Measurements from ENCODE around the gene B4GALT6. TPM values are rescaled to one million over a fixed set of nuclear protein-coding genes. Genes with fewer than 3 reads are reported as not detected.
A peak's percentile ranks its signal among the peaks of the same experiment; 100 is the strongest.

The B4GALT6 gene
- polyA plus RNA-seq, 1 donor from 2014 or later = not detected

DNA sequence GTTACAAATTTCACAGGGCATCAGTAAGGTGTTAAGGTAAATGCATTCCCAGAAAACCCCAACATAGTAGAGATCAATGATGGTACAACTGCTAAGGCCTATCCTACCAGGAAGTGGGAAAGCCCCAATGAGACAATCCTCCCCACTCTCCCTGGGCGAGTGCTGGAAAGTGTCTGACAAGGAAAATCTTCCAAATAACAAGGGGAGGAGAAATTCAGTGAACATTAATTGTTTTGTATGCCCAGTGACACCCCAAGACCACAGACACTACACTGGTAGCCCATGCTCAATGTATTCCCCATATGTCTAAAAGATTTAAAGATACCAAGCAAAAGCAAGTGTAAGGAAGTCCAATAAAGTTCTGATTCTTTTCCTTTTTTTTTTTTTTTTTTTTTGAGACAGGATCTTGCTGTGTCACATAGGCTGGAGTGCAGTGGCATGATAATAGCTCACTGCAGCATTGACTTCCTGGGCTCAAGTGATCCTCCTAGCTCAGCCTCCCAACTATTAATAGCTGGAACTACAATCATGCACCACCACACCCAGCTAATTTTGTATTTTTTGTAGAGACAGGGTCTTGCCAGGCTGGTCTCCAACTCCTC lies 24.7 kb downstream of the B4GALT6 start:
- no peaks in the 10 kb centered on the region for H3K9me3 Mint-ChIP-seq
- H3K27me3 Mint-ChIP-seq = peaks cover 4% of the 10 kb centered on the region
- peaks cover 14 to 19% (median 17%) of the 10 kb centered on the region in 3 donors for H3K4me1 Mint-ChIP-seq
- no peak overlapping the region for H3K27ac Mint-ChIP-seq
- no peaks in the 10 kb centered on the region for H3K36me3 Mint-ChIP-seq
- no peak overlapping the region for H3K4me3 Mint-ChIP-seq

DNA sequence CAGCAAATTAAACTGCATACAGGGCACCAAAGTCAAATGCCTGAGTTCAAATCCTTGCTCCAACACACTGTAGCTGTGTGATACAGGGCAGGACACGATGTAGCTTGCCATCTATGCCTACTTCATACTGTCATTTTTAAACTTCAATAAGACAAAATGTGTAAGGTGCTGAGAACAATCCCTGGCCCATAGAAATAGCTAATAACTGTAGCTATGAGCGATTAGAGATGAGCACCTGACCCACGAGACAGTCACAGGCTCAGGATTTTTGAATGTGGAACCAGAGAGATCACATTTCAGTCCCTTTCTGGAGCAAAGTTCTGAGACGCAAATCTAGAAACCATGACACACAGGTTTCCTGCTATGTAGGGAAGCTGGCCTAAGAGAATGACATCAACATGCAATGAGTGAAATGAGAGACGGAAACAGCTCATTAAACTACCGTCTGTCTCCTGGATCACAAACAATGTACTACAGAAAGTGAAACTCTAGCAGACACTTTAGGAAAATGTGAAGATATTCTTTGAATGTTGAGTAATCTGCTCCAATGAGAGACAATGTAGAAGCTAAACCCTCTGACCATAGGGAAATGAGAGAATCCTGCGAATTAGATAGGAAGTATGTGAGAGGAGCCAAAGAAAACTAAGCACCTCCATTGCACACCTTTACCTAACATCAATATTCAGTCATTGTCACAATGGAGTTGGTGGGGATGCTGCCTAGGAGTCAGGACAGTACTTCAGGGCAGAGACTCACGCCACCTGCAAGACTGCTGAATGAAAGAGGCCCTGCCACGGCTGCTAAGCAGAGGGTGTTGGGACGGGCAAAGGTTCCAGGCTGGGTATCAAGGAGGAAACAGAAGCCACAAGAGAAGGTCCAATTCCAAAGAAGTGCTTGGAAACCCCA lies 25.5 kb downstream of the B4GALT6 start:
- Mint-ChIP-seq H3K9me3 (no peaks in the 10 kb centered on the region), H3K36me3 (no peaks in the 10 kb centered on the region), H3K27ac (peak overlapping the region in 1 of 3 donors; percentile 46), H3K4me1 (peaks cover 14 to 19% (median 17%) of the 10 kb centered on the region in 3 donors), H3K27me3 (peaks cover 4% of the 10 kb centered on the region), H3K4me3 (peak overlapping the region in 2 of 4 donors; percentile 34 to 81)

DNA sequence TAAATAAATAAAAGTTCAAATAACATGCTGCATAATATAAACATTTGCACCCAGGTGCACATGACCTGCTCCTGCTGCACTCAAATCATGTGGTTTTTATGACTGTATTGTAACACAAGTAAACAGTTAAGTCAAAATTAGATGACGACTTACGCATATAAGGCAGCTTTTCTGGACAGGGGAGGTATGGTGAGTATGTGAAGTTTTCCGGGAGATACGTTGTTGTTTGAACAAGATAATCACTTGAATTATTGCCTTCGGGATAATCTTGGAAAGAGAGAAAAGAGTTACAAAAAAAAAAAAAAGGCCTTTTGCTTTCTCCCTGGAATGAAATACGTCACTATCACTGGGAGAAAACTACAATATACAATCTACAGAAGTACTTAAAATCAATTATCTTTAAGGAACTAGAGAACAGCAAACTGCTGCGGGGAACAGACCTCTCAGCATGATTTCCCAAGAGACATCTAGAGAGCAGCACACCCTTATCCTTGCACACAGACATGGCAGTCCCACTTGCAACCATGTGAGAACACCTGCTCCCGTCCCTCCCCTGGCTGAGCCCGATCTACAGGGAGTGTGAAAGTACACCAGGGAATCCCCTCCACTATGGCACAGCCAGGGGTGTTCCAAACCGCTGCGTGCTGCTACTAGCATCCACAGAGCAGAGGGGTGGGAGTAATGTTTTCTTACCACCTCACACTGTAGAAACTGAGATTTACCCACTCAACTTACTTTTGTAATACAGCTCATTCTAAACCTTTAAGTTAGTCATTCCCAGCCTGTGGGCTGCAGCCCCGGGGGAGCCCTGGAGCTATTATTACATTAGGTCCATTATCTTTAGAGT lies 26.3 kb downstream of the B4GALT6 start:
- no peaks in the 10 kb centered on the region for H3K36me3 Mint-ChIP-seq
- H3K4me1 Mint-ChIP-seq = peaks cover 14 to 19% (median 17%) of the 10 kb centered on the region in 3 donors
- H3K27ac Mint-ChIP-seq = peak overlapping the region in 1 of 3 donors; percentile 46
- H3K4me3 Mint-ChIP-seq = peak overlapping the region in 3 of 4 donors; percentile 34 to 81 (median 41)
- no peaks in the 10 kb centered on the region for H3K9me3 Mint-ChIP-seq
- peaks cover 8% of the 10 kb centered on the region for H3K27me3 Mint-ChIP-seq

DNA sequence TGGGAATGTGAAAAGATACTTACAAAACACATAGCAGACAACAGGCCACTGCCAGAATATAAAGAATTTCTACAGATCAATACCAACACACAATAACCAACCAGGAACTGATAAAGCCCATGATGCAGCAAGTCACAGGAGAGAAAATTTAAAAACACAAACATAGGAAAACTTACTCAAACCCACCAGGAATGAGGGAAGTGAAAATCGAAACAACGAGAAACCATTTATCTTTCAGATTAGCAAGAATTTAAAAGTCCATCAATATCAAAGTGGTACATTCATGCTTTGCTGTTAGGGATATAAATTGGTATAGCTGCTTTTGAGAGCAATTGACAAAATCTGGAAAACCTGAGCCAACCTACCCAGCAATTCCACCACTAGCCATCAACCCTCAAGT lies 27.6 kb downstream of the B4GALT6 start:
- Mint-ChIP-seq H3K4me1 (peaks cover 14 to 19% (median 17%) of the 10 kb centered on the region in 3 donors), H3K27me3 (peaks cover 17% of the 10 kb centered on the region), H3K36me3 (no peaks in the 10 kb centered on the region), H3K27ac (no peak overlapping the region), H3K9me3 (no peaks in the 10 kb centered on the region), H3K4me3 (no peak overlapping the region)

DNA sequence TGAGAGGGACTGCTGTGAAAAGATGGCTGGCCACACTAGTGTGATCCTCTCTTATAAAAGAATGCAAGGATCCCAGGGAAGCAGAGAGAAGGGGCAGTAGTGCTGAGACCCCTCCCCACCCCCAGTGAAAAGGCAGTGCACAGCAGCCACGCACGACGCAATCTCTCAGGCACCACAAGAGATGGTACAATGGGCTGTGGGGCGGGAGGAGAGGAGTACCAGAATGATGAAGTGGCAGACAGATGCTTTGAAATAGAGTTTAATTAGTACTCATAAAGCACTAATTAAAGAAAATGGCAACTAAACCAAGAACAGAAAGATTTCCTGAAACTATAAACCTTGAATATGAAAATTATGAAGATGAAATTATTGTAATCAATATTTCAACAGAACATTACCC lies 29.0 kb downstream of the B4GALT6 start:
- no peaks in the 10 kb centered on the region for H3K9me3 Mint-ChIP-seq
- no peaks in the 10 kb centered on the region for H3K36me3 Mint-ChIP-seq
- H3K4me1 Mint-ChIP-seq = peaks cover 14 to 19% (median 17%) of the 10 kb centered on the region in 3 donors
- H3K4me3 Mint-ChIP-seq = no peak overlapping the region
- H3K27me3 Mint-ChIP-seq = peaks cover 20% of the 10 kb centered on the region
- H3K27ac Mint-ChIP-seq = no peak overlapping the region

DNA sequence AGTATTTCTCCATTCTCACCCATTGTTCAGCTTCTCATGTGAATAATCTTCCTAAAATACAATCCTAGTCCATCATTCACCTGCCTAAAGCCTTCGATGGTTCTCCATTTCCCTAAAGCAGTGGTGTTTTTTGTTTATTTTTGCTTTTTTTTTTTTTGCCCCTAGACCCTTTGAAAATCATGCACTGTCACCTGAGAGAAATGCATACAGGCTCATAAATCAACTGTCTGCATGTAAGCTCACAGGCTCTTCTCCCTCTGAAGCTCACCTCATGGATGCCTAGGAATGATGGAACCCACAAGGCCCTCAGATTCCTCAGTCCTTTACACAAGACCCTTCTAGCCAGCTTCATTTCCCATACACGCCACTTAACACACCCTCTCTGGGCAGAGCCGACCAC lies 31.5 kb downstream of the B4GALT6 start:
- Mint-ChIP-seq H3K9me3 (no peaks in the 10 kb centered on the region), H3K27me3 (peaks cover 17% of the 10 kb centered on the region), H3K36me3 (no peaks in the 10 kb centered on the region), H3K4me3 (no peak overlapping the region), H3K27ac (peak overlapping the region in 1 of 3 donors; percentile 44), H3K4me1 (peaks cover 2 to 7% (median 3%) of the 10 kb centered on the region in 3 donors)

DNA sequence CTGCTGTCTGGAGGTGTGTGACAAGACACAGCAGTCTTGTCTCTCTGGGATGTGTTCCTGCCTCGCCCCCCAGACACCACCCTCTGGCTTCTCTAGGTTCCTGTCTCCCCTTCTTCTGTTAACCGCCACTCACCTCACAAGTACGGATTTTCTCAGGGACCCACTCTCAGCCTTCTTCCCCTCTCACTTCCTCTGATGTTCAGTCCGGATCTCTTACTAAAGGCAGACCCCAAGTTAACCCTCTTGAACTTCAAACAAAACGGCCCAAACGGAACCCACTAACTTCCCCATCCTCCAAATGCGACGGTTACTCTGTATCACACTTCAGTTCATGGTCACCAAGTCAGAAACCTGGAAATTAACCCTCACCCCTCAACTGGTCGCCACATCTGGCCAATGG lies 32.0 kb downstream of the B4GALT6 start:
- Mint-ChIP-seq H3K27me3 (peaks cover 16% of the 10 kb centered on the region), H3K27ac (no peak overlapping the region), H3K4me1 (peaks cover 0 to 1% (median 0%) of the 10 kb centered on the region in 3 donors), H3K4me3 (no peak overlapping the region), H3K9me3 (no peaks in the 10 kb centered on the region), H3K36me3 (no peaks in the 10 kb centered on the region)

DNA sequence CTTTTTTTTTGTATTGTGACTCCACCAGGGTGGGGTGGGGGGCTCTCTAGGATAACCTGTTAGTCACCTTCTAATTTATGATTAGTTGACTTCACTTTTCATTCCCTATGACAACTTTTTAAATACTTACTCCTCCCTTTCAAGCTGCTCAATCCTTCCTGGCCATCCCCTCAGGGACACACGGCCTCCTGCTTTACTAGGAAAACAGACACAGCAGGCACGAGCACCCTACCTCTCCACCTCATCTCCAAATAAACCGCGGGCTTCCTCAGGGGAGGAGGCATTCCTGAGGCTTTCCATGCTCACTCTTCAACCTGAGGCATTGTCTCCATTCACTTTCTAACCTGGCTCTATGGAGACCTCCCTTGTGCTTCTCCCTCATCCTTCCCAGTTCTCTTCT lies 33.0 kb downstream of the B4GALT6 start:
- H3K27ac Mint-ChIP-seq = no peak overlapping the region
- no peaks in the 10 kb centered on the region for H3K36me3 Mint-ChIP-seq
- H3K9me3 Mint-ChIP-seq = no peaks in the 10 kb centered on the region
- peaks cover 16% of the 10 kb centered on the region for H3K27me3 Mint-ChIP-seq
- H3K4me1 Mint-ChIP-seq = no peaks in the 10 kb centered on the region
- no peak overlapping the region for H3K4me3 Mint-ChIP-seq

DNA sequence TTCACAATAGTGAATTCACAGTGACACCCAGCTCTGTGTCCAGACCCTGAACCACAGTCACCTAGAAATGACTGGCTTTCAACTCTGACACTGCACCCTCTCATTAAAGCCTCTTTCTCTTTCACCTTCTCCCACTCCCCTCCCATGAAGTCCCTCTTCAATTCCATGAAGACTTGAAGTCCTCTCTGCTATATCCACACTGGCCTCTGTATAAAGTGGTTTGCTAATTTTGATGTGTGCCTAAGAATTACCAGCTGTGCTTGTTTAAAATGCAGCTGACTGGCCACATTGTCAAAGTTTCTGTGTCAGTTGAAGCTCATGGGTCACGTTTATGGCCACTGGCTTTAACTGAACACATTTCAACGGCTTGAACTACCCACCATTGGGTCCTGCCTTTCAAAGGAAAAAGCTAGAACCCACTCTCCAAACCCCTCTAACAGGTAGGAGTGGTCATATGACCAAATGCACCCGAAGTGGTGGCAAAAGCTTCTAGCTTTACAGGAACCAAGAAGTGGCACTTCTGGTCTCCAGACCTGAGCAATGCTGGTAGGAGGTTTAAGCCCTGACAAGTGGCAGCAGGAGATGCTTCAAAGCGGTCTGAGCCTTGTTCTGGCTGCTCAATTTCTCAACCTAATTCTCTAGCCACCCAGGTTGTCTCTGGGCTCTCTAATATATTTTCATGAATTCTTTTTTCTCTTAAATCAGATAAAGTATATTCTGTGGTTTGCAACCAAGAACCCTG lies 34.2 kb downstream of the B4GALT6 start:
- peaks cover 16% of the 10 kb centered on the region for H3K27me3 Mint-ChIP-seq
- no peaks in the 10 kb centered on the region for H3K9me3 Mint-ChIP-seq
- no peaks in the 10 kb centered on the region for H3K36me3 Mint-ChIP-seq
- no peak overlapping the region for H3K27ac Mint-ChIP-seq
- H3K4me3 Mint-ChIP-seq = no peak overlapping the region
- no peaks in the 10 kb centered on the region for H3K4me1 Mint-ChIP-seq

DNA sequence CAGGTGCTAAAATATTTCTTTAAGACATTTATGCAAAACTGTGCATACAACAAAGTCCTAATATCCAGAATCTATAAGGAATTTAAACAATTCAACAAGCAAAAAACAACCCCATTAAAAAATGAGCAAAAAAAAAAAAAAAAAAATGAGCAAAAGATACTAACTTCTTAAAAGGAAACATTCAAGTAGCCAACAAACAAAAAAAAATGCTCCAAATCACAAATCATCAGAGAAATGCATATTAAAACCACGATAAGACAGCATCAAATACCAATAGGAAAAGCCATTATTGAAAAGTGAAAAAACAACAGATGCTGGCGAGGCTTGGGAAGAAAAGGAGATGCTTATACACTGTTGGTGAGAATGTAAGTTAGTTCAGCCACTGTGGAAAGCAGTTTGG lies 34.9 kb downstream of the B4GALT6 start:
- no peak overlapping the region for H3K27ac Mint-ChIP-seq
- no peaks in the 10 kb centered on the region for H3K9me3 Mint-ChIP-seq
- peaks cover 0 to 2% (median 0%) of the 10 kb centered on the region in 3 donors for H3K4me1 Mint-ChIP-seq
- H3K27me3 Mint-ChIP-seq = peaks cover 16% of the 10 kb centered on the region
- no peaks in the 10 kb centered on the region for H3K36me3 Mint-ChIP-seq
- H3K4me3 Mint-ChIP-seq = no peak overlapping the region

DNA sequence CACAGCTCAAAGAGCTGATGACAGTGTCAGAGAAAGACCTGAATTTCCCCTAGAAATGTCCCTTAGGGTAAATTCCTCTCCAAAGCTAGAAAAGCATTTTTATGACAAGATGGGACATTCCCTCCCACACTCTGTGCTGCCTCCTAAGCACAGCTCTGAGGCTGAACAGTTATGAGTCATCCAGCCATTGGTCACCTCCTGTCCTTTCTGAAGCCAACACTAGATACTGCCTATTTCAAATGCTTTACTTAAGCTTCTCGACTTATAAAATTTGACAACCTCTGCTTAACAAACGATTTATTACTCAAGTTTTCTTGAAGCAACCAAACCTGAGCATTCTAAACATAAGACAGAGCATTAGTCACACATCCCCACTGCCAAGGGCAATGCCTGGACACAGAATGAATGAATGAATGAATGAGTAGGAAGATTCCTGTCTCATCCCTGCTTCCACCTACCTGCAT lies 35.4 kb downstream of the B4GALT6 start:
- H3K9me3 Mint-ChIP-seq = no peaks in the 10 kb centered on the region

DNA sequence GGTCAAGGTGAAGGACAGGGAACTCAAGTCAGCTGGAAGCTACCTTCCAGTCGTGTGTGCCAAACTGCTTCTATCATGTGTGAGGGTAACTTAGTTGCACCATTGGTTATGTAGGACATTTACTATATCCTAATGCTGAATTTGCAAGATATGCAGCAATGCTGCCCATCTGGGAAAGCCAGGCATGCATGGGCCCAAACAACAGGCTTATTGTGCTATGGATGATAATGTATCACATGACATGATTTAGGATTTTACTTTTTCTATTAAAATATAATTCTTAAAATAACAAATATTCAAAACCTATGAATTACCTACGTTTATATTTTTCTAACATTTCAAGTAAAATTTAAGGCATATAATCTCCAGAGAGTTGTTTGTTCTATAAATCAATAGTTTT lies 35.9 kb downstream of the B4GALT6 start:
- peaks cover 0 to 2% (median 0%) of the 10 kb centered on the region in 3 donors for H3K4me1 Mint-ChIP-seq
- no peaks in the 10 kb centered on the region for H3K36me3 Mint-ChIP-seq
- H3K4me3 Mint-ChIP-seq = no peak overlapping the region
- peaks cover 13% of the 10 kb centered on the region for H3K27me3 Mint-ChIP-seq
- no peaks in the 10 kb centered on the region for H3K9me3 Mint-ChIP-seq
- H3K27ac Mint-ChIP-seq = no peak overlapping the region

More for the DNA sequence above, 35.4 kb downstream of the B4GALT6 start:
- H3K27me3 Mint-ChIP-seq = peaks cover 16% of the 10 kb centered on the region
- no peaks in the 10 kb centered on the region for H3K36me3 Mint-ChIP-seq
- H3K4me1 Mint-ChIP-seq = peaks cover 0 to 2% (median 0%) of the 10 kb centered on the region in 3 donors
- no peak overlapping the region for H3K27ac Mint-ChIP-seq
- no peak overlapping the region for H3K4me3 Mint-ChIP-seq

DNA sequence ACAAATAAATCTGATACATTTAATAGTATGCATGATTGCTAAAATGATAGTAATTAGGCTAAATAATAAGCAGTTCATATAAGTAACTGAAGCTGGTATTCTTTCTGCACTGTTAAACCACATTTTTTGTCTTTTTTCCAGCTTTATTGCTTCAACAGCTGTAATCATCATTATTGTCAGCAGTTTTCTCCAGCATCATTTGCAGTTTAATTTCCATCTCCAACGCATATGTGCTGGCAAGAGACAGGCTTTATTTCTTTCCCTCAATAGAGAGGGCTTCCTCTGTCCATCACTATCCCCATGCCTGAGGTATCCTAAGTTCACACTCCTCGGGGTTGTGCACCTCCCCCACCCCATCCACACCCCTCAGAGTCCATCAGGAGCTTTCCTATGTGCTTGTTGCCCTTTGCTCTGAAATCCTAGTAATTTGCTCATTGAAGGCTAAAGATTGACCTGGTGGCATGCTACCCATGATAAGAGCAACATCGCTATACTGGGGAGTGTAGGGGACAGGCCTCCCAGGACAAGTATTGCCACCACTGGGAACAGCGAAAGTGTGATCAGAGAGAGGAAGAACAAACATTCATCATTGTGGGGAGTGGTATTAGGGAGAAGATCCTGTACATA lies 37.1 kb downstream of the B4GALT6 start:
- no peaks in the 10 kb centered on the region for H3K36me3 Mint-ChIP-seq
- peaks cover 0 to 2% (median 0%) of the 10 kb centered on the region in 3 donors for H3K4me1 Mint-ChIP-seq
- H3K4me3 Mint-ChIP-seq = peak overlapping the region in 1 of 4 donors; percentile 25
- no peak overlapping the region for H3K27ac Mint-ChIP-seq
- H3K9me3 Mint-ChIP-seq = no peaks in the 10 kb centered on the region
- H3K27me3 Mint-ChIP-seq = peaks cover 7% of the 10 kb centered on the region

Data from IgD-negative memory B cell (primary cell).